ENCODE data around the gene RGS9. TPM values are rescaled to one million over a fixed set of nuclear protein-coding genes. Genes with fewer than 3 reads are reported as not detected.
"Not testable (repeated sequence)": the region's sequence is repeated elsewhere in the genome, so short reads cannot be mapped to it uniquely, and the experiment has no call there.

RGS9 gene
- polyA plus RNA-seq, 2 of the 4 experiments (the other 2 are of a cell fraction): 6.9 to 14.3 TPM

DNA sequence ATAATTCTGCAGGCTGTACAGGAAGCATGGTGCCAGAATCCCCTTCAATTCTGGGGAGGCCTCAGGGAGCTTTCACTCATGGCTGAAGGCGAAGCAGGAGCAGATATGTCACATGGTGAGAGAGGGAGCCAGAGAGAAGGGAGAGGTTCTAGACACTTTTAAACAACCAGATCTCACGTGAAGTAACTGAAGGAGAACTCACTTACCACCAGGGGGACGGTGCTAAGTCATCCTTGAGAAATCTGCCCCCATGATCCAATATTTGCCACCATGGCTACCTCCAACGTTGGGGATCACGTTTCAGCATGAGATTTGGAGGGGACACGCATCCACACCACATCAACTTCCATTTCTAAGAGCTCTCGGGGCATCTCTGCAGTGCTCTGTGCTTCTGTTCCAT, 43.2 kb upstream of the RGS9 start (continued):
- TF ChIP-seq, protein P1, sequence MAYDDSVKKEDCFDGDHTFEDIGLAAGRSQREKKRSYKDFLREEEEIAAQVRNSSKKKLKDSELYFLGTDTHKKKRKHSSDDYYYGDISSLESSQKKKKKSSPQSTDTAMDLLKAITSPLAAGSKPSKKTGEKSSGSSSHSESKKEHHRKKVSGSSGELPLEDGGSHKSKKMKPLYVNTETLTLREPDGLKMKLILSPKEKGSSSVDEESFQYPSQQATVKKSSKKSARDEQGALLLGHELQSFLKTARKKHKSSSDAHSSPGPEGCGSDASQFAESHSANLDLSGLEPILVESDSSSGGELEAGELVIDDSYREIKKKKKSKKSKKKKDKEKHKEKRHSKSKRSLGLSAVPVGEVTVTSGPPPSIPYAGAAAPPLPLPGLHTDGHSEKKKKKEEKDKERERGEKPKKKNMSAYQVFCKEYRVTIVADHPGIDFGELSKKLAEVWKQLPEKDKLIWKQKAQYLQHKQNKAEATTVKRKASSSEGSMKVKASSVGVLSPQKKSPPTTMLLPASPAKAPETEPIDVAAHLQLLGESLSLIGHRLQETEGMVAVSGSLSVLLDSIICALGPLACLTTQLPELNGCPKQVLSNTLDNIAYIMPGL (CRISPR knock-in tag; IDR thresholded peaks at IDR 0.05; ENCODE audit: borderline replicate concordance): no peak
- no peak for TF ChIP-seq FOSB (CRISPR knock-in tag; IDR thresholded peaks at IDR 0.05)
- no peak for TF ChIP-seq HOXA7 (CRISPR knock-in tag; IDR thresholded peaks at IDR 0.05)
- no peak for TF ChIP-seq FOSL2 (IDR thresholded peaks at IDR 0.05)
- no peak for TF ChIP-seq FOSL2 (CRISPR knock-in tag; IDR thresholded peaks at IDR 0.05)
- TF ChIP-seq RARB (CRISPR knock-in tag; IDR thresholded peaks at IDR 0.05): no peak
- TF ChIP-seq, protein P2, sequence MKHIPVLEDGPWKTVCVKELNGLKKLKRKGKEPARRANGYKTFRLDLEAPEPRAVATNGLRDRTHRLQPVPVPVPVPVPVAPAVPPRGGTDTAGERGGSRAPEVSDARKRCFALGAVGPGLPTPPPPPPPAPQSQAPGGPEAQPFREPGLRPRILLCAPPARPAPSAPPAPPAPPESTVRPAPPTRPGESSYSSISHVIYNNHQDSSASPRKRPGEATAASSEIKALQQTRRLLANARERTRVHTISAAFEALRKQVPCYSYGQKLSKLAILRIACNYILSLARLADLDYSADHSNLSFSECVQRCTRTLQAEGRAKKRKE (CRISPR knock-in tag; IDR thresholded peaks at IDR 0.05; ENCODE audit: low read depth): no peak
- no peak for TF ChIP-seq ZFP36 (IDR thresholded peaks at IDR 0.05; ENCODE audit: borderline replicate concordance, partially characterized antibody)
- TF ChIP-seq POLR2AphosphoS2 (conservative IDR thresholded peaks at IDR 0.05; ENCODE audit: low read length): no peak
- no peak for TF ChIP-seq EHF (CRISPR knock-in tag; IDR thresholded peaks at IDR 0.05)
- TF ChIP-seq CBX2 (IDR thresholded peaks at IDR 0.05; ENCODE audit: borderline replicate concordance, low read depth): no peak
- TF ChIP-seq, protein P3, sequence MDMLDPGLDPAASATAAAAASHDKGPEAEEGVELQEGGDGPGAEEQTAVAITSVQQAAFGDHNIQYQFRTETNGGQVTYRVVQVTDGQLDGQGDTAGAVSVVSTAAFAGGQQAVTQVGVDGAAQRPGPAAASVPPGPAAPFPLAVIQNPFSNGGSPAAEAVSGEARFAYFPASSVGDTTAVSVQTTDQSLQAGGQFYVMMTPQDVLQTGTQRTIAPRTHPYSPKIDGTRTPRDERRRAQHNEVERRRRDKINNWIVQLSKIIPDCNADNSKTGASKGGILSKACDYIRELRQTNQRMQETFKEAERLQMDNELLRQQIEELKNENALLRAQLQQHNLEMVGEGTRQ (IDR thresholded peaks at IDR 0.05): no peak
- TF ChIP-seq ZSCAN20 (CRISPR knock-in tag; IDR thresholded peaks at IDR 0.05): no peak

DNA sequence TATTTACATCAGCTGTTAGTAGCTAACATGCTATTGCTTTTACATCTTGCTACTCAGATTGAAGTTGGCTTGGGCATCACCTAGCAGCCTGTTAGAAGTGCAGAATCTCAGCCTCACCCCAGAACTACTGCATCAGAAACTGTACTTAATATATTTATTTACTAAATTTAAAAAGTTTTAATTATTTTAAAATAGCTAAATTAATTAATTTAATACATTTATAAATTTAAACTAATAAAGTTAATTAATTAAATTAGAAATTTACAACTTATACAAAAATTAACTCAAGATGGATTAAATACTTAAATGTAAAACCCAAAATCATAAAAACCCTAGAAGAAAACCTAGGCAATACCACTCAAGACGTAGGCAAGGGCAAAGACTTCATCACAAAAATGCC, 41.7 kb upstream of the RGS9 start:
- no peak overlapping the region for H3K27ac ChIP-seq
- no peak for TF ChIP-seq KDM5A (IDR thresholded peaks at IDR 0.05)
- no peak for TF ChIP-seq RARB (CRISPR knock-in tag; IDR thresholded peaks at IDR 0.05)
- TF ChIP-seq RNF2 (IDR thresholded peaks at IDR 0.05; ENCODE audit: borderline replicate concordance, low read depth): no peak
- TF ChIP-seq, protein P4, sequence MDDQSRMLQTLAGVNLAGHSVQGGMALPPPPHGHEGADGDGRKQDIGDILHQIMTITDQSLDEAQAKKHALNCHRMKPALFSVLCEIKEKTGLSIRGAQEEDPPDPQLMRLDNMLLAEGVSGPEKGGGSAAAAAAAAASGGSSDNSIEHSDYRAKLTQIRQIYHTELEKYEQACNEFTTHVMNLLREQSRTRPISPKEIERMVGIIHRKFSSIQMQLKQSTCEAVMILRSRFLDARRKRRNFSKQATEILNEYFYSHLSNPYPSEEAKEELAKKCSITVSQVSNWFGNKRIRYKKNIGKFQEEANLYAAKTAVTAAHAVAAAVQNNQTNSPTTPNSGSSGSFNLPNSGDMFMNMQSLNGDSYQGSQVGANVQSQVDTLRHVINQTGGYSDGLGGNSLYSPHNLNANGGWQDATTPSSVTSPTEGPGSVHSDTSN (IDR thresholded peaks at IDR 0.05): no peak
- no peak for TF ChIP-seq MAZ (IDR thresholded peaks at IDR 0.05; ENCODE audit: borderline replicate concordance, low read depth, low read length)
- no peak for TF ChIP-seq EHMT2 (IDR thresholded peaks at IDR 0.05; ENCODE audit: low read depth)
- TF ChIP-seq, protein P2 (CRISPR knock-in tag; IDR thresholded peaks at IDR 0.05; ENCODE audit: low read depth): no peak
- no peak for TF ChIP-seq CHD4 (IDR thresholded peaks at IDR 0.05; ENCODE audit: borderline replicate concordance)
- TF ChIP-seq, protein P5, sequence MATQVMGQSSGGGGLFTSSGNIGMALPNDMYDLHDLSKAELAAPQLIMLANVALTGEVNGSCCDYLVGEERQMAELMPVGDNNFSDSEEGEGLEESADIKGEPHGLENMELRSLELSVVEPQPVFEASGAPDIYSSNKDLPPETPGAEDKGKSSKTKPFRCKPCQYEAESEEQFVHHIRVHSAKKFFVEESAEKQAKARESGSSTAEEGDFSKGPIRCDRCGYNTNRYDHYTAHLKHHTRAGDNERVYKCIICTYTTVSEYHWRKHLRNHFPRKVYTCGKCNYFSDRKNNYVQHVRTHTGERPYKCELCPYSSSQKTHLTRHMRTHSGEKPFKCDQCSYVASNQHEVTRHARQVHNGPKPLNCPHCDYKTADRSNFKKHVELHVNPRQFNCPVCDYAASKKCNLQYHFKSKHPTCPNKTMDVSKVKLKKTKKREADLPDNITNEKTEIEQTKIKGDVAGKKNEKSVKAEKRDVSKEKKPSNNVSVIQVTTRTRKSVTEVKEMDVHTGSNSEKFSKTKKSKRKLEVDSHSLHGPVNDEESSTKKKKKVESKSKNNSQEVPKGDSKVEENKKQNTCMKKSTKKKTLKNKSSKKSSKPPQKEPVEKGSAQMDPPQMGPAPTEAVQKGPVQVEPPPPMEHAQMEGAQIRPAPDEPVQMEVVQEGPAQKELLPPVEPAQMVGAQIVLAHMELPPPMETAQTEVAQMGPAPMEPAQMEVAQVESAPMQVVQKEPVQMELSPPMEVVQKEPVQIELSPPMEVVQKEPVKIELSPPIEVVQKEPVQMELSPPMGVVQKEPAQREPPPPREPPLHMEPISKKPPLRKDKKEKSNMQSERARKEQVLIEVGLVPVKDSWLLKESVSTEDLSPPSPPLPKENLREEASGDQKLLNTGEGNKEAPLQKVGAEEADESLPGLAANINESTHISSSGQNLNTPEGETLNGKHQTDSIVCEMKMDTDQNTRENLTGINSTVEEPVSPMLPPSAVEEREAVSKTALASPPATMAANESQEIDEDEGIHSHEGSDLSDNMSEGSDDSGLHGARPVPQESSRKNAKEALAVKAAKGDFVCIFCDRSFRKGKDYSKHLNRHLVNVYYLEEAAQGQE (IDR thresholded peaks at IDR 0.05): no peak
- DNase-seq (ENCODE audit: low read depth in 1 of 2, low spot score in 1 of 2) (no peak), ATAC-seq (no peak), FAIRE-seq (no peak)
- no peaks in the 10 kb centered on the region for H3K9me3 ChIP-seq
- WGBS (ENCODE audit: missing lambda C conversion rate): 79% methylated on average over 1 of the region's 1 CpG
- no peak overlapping the region for H3K4me3 ChIP-seq
- ChIA-PET POLR2A (no interaction called here), CTCF (interaction anchor here (1.1 to 2.2 kb wide), 4 partner anchors 31 to 134 kb away, joined by 3 to 6 read pairs (median 4); partner anchors contain the start of gene RGS9)
- peaks cover 38% of the 10 kb centered on the region for H3K4me1 ChIP-seq
- H3K4me2 ChIP-seq: no peak overlapping the region

DNA sequence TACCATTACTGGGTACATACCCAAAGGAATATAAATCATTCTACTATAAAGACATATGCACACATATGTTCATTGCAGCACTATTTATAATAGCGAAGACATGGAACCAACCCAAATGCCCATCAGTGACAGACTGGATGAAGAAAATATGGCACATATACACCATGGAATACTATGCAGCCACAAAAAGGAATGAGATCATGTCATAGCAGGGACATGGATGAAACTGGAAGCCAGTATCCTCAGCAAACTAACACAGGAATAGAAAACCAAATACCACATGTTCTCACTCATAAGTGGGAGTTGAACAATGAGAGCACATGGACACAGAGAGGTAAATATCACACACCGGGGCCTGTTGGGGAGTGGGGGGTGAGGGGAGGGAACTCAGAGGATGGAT, 40.8 kb upstream of the RGS9 start:
- ATAC-seq; H3K4me2 ChIP-seq; DNase-seq (ENCODE audit: low read depth in 1 of 2, low spot score in 1 of 2); H3K27ac ChIP-seq; H3K4me3 ChIP-seq; POLR2A ChIA-PET; FAIRE-seq; H3K9me3 ChIP-seq: not testable (repeated sequence)
- peaks cover 41% of the 10 kb centered on the region for H3K4me1 ChIP-seq
- CTCF ChIA-PET: interaction anchor here (1.0 to 6.5 kb wide), 4 partner anchors 21 to 41 kb away, joined by 3 to 145 read pairs (median 6); partner anchors contain the start of gene RGS9
- WGBS (ENCODE audit: missing lambda C conversion rate): 94% methylated on average over 2 of the region's 2 CpGs

Data from A549 (cell line).